CD4-positive, alpha-beta T cell treated with Interleukin-6 at 100 ng/mL for 8 hours (primary cell): ENCODE data around the gene ANKS1A.

Source experiments
- DNase-seq: peaks from one replicate; pipeline ENCODE4 v3.0.0-alpha.2; 2020; ENCODE audit warnings: mixed read lengths, low spot score

Gene ANKS1A

GRCh38 chr6:35021004-35021403 lies 131.9 kb downstream of the ANKS1A start:
- no peak for DNase-seq

GRCh38 chr6:35023091-35024000 lies 134.3 kb downstream of the ANKS1A start:
- no peak for DNase-seq

GRCh38 chr6:35024551-35025054 lies 135.5 kb downstream of the ANKS1A start:
- no peak for DNase-seq

GRCh38 chr6:35025232-35026188 lies 136.5 kb downstream of the ANKS1A start:
- DNase-seq = no peak

- no peak for DNase-seq
These were observed 137.6 kb downstream of the ANKS1A start for GRCh38 chr6:35026434-35027222.

GRCh38 chr6:35027807-35028206 lies 138.8 kb downstream of the ANKS1A start:
- no peak for DNase-seq

- DNase-seq = no peak
These were observed 140.0 kb downstream of the ANKS1A start for GRCh38 chr6:35028781-35029769.

GRCh38 chr6:35030099-35030498 lies 141.0 kb downstream of the ANKS1A start:
- no peak for DNase-seq

GRCh38 chr6:35031611-35032529 lies 142.8 kb downstream of the ANKS1A start:
- no peak for DNase-seq

- no peak for DNase-seq
These were observed 144.6 kb downstream of the ANKS1A start for GRCh38 chr6:35033683-35034082.

- no peak for DNase-seq
These were observed 145.5 kb downstream of the ANKS1A start for GRCh38 chr6:35034411-35035191.

- no peak for DNase-seq
These were observed 146.5 kb downstream of the ANKS1A start for GRCh38 chr6:35035481-35036030.

GRCh38 chr6:35036059-35036827 lies 147.2 kb downstream of the ANKS1A start:
- DNase-seq = no peak

GRCh38 chr6:35036828-35037663 lies 148.0 kb downstream of the ANKS1A start:
- DNase-seq = no peak

GRCh38 chr6:35037664-35038038 lies 148.6 kb downstream of the ANKS1A start:
- DNase-seq = no peak

- no peak for DNase-seq
These were observed 149.0 kb downstream of the ANKS1A start for GRCh38 chr6:35038076-35038475.

GRCh38 chr6:35040398-35040797 lies 151.3 kb downstream of the ANKS1A start:
- DNase-seq = no peak
